Measurements from ENCODE around the gene SNCB. TPM values are rescaled to one million over a fixed set of nuclear protein-coding genes. Genes with fewer than 3 reads are reported as not detected.

SNCB gene
- polyA plus RNA-seq, 1 of the 3 experiments (the other 2 are of a cell fraction) = 0.33 TPM

GRCh38 chr5:176660860-176661641 is 30.7 kb upstream of the SNCB start:
- H3K4me2 ChIP-seq = no peak overlapping the region
- POLR2A ChIA-PET = interaction anchor here (0.6 to 1.4 kb wide), 8 partner anchors 9 to 296 kb away, joined by 3 to 6 read pairs (median 4); partner anchors contain the start of gene TSPAN17
- peaks cover 4 to 11% of the 10 kb centered on the region in 2 experiments for H3K36me3 ChIP-seq (replicated peaks in 1 of 2; ENCODE audit: control insufficient read depth in 1 of 2, insufficient read depth in 2 of 2, low read length in 1 of 2)
- no peaks in the 10 kb centered on the region for H3K79me2 ChIP-seq (ENCODE audit: insufficient read depth)
- H3K27me3 ChIP-seq (ENCODE audit: insufficient read depth) = no peaks in the 10 kb centered on the region
- H3F3A ChIP-seq (replicated peaks; ENCODE audit: insufficient read depth) = no peaks in the 10 kb centered on the region
- no peaks in the 10 kb centered on the region for H3K9me3 ChIP-seq
- peaks cover 0 to 23% of the 10 kb centered on the region in 2 experiments; a peak in 1 of 4 replicates for H3K4me1 ChIP-seq (ENCODE audit: control insufficient read depth in 1 of 2, insufficient read depth in 2 of 2, low read depth in 1 of 2, low read length in 1 of 2)
- H3K27ac ChIP-seq (ENCODE audit: low read depth in 2 of 2, low read length in 1 of 2) = no peak overlapping the region
- peaks cover 8% of the 10 kb centered on the region; the same call in 1 of the 2 replicates for H4K20me1 ChIP-seq (ENCODE audit: insufficient read depth)
- H3K4me3 ChIP-seq (ENCODE audit: low read depth in 2 of 2, low read length in 1 of 2) = no peak overlapping the region; a peak in 1 of 4 replicates
- no peak overlapping the region for H3K9ac ChIP-seq
- H2AFZ ChIP-seq (ENCODE audit: low read depth) = no peak overlapping the region
- WGBS (ENCODE audit: low lambda C conversion rate) = 48% methylated on average over 30 of the region's 33 CpGs
- CTCF ChIA-PET = interaction anchor here (0.5 to 6.7 kb wide), 113 partner anchors 9 to 742 kb away, joined by 3 to 167 read pairs (median 5); partner anchors contain the start of genes EIF4E1B, FGFR4, SNCB and TSPAN17
- peak; percentile 92 for DNase-seq
- H3K9me2 ChIP-seq = no peaks in the 10 kb centered on the region
- no peak for TF ChIP-seq NFIC (IDR thresholded peaks at IDR 0.05; ENCODE audit: borderline replicate concordance)
- no peak for TF ChIP-seq SIN3A (IDR thresholded peaks at IDR 0.05; ENCODE audit: borderline replicate concordance, low read depth, low read length)
- TF ChIP-seq SMC3 (IDR thresholded peaks at IDR 0.05; ENCODE audit: low read depth, low read length) = peak; percentile 95
- no peak for TF ChIP-seq JUND (IDR thresholded peaks at IDR 0.05)
- TF ChIP-seq REST (IDR thresholded peaks at IDR 0.05; ENCODE audit: low read depth, low read length) = no peak
- no peak for TF ChIP-seq USF1 (IDR thresholded peaks at IDR 0.05; ENCODE audit: borderline replicate concordance, low read depth)
- no peak for TF ChIP-seq GABPA (IDR thresholded peaks at IDR 0.05; ENCODE audit: low read depth)
- TF ChIP-seq NRF1 (IDR thresholded peaks at IDR 0.05; ENCODE audit: low read depth, low read length) = no peak
- peak; percentile 97 for TF ChIP-seq RAD21 (IDR thresholded peaks at IDR 0.05; ENCODE audit: low read length)
- TF ChIP-seq FOSL2 (IDR thresholded peaks at IDR 0.05; ENCODE audit: borderline replicate concordance, low read depth) = no peak
- TF ChIP-seq PBX3 (IDR thresholded peaks at IDR 0.05) = no peak
- TF ChIP-seq FOXM1 (IDR thresholded peaks at IDR 0.05; ENCODE audit: low read depth) = no peak
- peak; percentile 92 for TF ChIP-seq CTCF (IDR thresholded peaks at IDR 0.05)
- TF ChIP-seq POLR2AphosphoS5 (IDR thresholded peaks at IDR 0.05; ENCODE audit: low read depth, low read length) = no peak
